ENCODE data around the gene ARL8B. TPM values are rescaled to one million over a fixed set of nuclear protein-coding genes. Genes with fewer than 3 reads are reported as not detected.

Gene ARL8B
- polyA plus RNA-seq, 3 donors, result 46.6 to 121 (median 101) TPM

DNA sequence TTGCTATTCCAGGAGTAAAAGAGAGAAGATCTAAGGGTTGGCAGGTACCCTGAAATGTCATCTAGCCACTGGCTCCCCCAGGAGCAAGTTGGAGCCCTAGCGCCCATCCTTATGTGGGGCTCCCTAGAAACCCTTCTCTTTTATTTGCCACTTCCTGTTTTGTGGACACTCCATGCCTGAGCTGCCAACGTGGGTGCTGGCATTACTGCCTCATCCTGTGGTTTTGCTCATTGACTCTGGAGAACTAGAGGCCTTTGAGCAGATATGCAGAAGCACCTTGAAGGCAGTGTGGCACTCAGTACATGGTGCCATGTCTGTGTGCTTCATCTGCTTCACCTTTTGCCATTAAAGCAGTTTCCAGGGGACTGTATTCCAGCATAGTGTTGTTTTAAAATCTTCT, 73.5 kb downstream of the ARL8B start:
- Histone ChIP-seq H3K4me1 (ENCODE audit: control insufficient read depth in 1 of 2, insufficient read depth in 2 of 2, low read length in 2 of 2) (peaks cover 81 to 92% of the 10 kb centered on the region in 2 donors), H3K27me3 (ENCODE audit: control insufficient read depth in 2 of 2, insufficient read depth in 2 of 2, low read length in 2 of 2) (no peaks in the 10 kb centered on the region), H3K36me3 (replicated peaks in 1 of 2; ENCODE audit: control insufficient read depth in 1 of 2, insufficient read depth in 2 of 2, low read length in 2 of 2) (peaks cover 1 to 19% of the 10 kb centered on the region in 2 donors), H3K79me2 (ENCODE audit: insufficient read depth, low read length) (peaks cover 93% of the 10 kb centered on the region), H3K27ac (ENCODE audit: low read depth in 1 of 2, low read length in 2 of 2) (peak overlapping the region; percentile 62 to 88), H4K20me1 (ENCODE audit: insufficient read depth, low read length) (peaks cover 53% of the 10 kb centered on the region), H2AFZ (ENCODE audit: insufficient read depth, low read depth, low read length, poor library complexity, severe bottlenecking) (no peak overlapping the region), H3K9ac (ENCODE audit: insufficient read depth, low read length, poor library complexity, severe bottlenecking) (no peak overlapping the region), H3K4me2 (replicated peaks; ENCODE audit: extremely low read depth, low read length, poor library complexity, severe bottlenecking) (peak overlapping the region; percentile 20), H3K9me3 (replicated peaks in 1 of 2; ENCODE audit: control insufficient read depth in 1 of 2, insufficient read depth in 1 of 2, low read length in 2 of 2) (no peaks in the 10 kb centered on the region), H3K4me3 (replicated peaks in 1 of 3; ENCODE audit: low read depth in 2 of 3, low read length in 3 of 3) (peak overlapping the region in 1 of 3 experiments; percentile 31)
- H3K9me3 Mint-ChIP-seq, result no peaks in the 10 kb centered on the region
- WGBS (ENCODE audit: insufficient coverage), result 0% methylated on average over 2 of the region's 2 CpGs
- TF ChIP-seq, protein P1, sequence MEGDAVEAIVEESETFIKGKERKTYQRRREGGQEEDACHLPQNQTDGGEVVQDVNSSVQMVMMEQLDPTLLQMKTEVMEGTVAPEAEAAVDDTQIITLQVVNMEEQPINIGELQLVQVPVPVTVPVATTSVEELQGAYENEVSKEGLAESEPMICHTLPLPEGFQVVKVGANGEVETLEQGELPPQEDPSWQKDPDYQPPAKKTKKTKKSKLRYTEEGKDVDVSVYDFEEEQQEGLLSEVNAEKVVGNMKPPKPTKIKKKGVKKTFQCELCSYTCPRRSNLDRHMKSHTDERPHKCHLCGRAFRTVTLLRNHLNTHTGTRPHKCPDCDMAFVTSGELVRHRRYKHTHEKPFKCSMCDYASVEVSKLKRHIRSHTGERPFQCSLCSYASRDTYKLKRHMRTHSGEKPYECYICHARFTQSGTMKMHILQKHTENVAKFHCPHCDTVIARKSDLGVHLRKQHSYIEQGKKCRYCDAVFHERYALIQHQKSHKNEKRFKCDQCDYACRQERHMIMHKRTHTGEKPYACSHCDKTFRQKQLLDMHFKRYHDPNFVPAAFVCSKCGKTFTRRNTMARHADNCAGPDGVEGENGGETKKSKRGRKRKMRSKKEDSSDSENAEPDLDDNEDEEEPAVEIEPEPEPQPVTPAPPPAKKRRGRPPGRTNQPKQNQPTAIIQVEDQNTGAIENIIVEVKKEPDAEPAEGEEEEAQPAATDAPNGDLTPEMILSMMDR (IDR thresholded peaks at IDR 0.05), result no peak
- H3K4me1 Mint-ChIP-seq, result peaks cover 84% of the 10 kb centered on the region
- peak; percentile 76 to 91 (median 88) for DNase-seq
- peaks cover 23 to 49% of the 10 kb centered on the region in 2 donors for H3K36me3 Mint-ChIP-seq
- intact Hi-C loops (cut with micrococcal nuclease), result loop anchor here in 1 of 2 donors (2.0 to 10.0 kb wide), 3 partner anchors 73 to 218 kb away; partner anchors contain the start of genes ARL8B and BHLHE40
- peak overlapping the region in 1 of 2 donors; percentile 30 for H3K4me3 Mint-ChIP-seq
- H3K27ac Mint-ChIP-seq, result peak overlapping the region; percentile 93 to 97 (median 95)
- H3K27me3 Mint-ChIP-seq (ENCODE audit: low read depth in 3 of 3), result no peaks in the 10 kb centered on the region

DNA sequence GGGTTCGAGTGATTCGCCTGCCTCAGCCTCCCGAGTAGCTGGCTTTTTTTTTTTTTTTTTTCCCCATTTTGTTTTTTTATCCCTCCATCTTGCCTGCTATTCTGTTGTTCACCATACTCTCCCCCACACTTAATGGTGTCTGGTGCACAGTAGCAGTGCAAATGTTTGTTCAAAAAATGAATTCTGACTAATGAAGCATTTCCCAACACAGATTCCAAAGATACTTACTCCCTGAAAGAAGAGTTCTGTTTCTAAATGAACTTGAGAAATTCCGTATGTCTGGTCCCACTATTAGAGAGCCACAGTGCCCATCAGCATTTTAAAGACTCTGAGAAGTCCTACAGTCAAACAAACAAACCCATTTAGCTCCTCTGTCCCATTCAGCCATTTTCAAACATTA, 74.9 kb downstream of the ARL8B start:
- TF ChIP-seq, protein P1 (IDR thresholded peaks at IDR 0.05), result no peak
- H2AFZ ChIP-seq (ENCODE audit: insufficient read depth, low read depth, low read length, poor library complexity, severe bottlenecking), result no peak overlapping the region
- Mint-ChIP-seq H3K9me3 (no peaks in the 10 kb centered on the region), H3K36me3 (peaks cover 32 to 60% of the 10 kb centered on the region in 2 donors), H3K27me3 (ENCODE audit: low read depth in 3 of 3) (no peaks in the 10 kb centered on the region), H3K4me1 (peaks cover 77% of the 10 kb centered on the region), H3K4me3 (no peak overlapping the region), H3K27ac (peak overlapping the region; percentile 93 to 97 (median 95))
- peaks cover 76 to 80% of the 10 kb centered on the region in 2 donors for H3K4me1 ChIP-seq (ENCODE audit: control insufficient read depth in 1 of 2, insufficient read depth in 2 of 2, low read length in 2 of 2)
- H3K4me3 ChIP-seq (replicated peaks in 1 of 3; ENCODE audit: low read depth in 2 of 3, low read length in 3 of 3), result peak overlapping the region in 1 of 3 experiments; percentile 31
- 87% methylated on average over 3 of the region's 4 CpGs for WGBS (ENCODE audit: insufficient coverage)
- no peaks in the 10 kb centered on the region for H3K27me3 ChIP-seq (ENCODE audit: control insufficient read depth in 2 of 2, insufficient read depth in 2 of 2, low read length in 2 of 2)
- H3K9me3 ChIP-seq (replicated peaks in 1 of 2; ENCODE audit: control insufficient read depth in 1 of 2, insufficient read depth in 1 of 2, low read length in 2 of 2), result no peaks in the 10 kb centered on the region
- peaks cover 15 to 32% of the 10 kb centered on the region in 2 donors for H3K36me3 ChIP-seq (replicated peaks in 1 of 2; ENCODE audit: control insufficient read depth in 1 of 2, insufficient read depth in 2 of 2, low read length in 2 of 2)
- H3K79me2 ChIP-seq (ENCODE audit: insufficient read depth, low read length), result peaks cover 93% of the 10 kb centered on the region
- peaks cover 46% of the 10 kb centered on the region for H4K20me1 ChIP-seq (ENCODE audit: insufficient read depth, low read length)
- peak in 2 of 3 donors; percentile 25 to 29 for DNase-seq
- intact Hi-C loops (cut with micrococcal nuclease), result loop anchor here in 1 of 2 donors (5.0 to 10.0 kb wide), 2 partner anchors 182 to 220 kb away; partner anchors contain the start of gene BHLHE40
- no peak overlapping the region for H3K9ac ChIP-seq (ENCODE audit: insufficient read depth, low read length, poor library complexity, severe bottlenecking)
- peak overlapping the region; percentile 51 for H3K4me2 ChIP-seq (replicated peaks; ENCODE audit: extremely low read depth, low read length, poor library complexity, severe bottlenecking)
- H3K27ac ChIP-seq (ENCODE audit: low read depth in 1 of 2, low read length in 2 of 2), result peak overlapping the region; percentile 58 to 88

All from CD14-positive monocyte (primary cell).